Brain microvascular endothelial cell (primary cell): ENCODE data around the gene RIOK2.

Experiments
- DNase-seq: peaks from one replicate; pipeline ENCODE4 v3.0.0-alpha.2; 2020
- H3K27ac ChIP-seq: fragments of 250-450 bp; sonication (Bioruptor Pico); 2 replicates; pipeline ENCODE4 v1.5.1; 2020; ENCODE audit warnings: mild to moderate bottlenecking, moderate library complexity
- H3K27me3 ChIP-seq: fragments of 250-450 bp; sonication (Bioruptor Pico); replicated peaks from 2 replicates; pipeline ENCODE4 v1.5.1; 2020; ENCODE audit warnings: mild to moderate bottlenecking
- H3K36me3 ChIP-seq: fragments of 250-450 bp; sonication (Bioruptor Pico); replicated peaks from 2 replicates; pipeline ENCODE4 v1.5.1; 2020; ENCODE audit warnings: mild to moderate bottlenecking
- H3K4me3 ChIP-seq: 2 replicates; pipeline ENCODE4 v1.5.1; 2011; ENCODE audit warnings: low read depth, mild to moderate bottlenecking, control low read depth, low read length, moderate library complexity
- in situ Hi-C: cut with HindIII; loops from 2 replicates; pipeline ENCODE4 v1.10.0; 2017; ENCODE audit warnings: low sequenced_read_pairs, low pct_ligation_motif_present
- TF ChIP-seq, protein P1 (sequence below): IDR thresholded peaks from 2 replicates; pipeline ENCODE4 v1.5.1; 2011; ENCODE audit warnings: low read depth, mild to moderate bottlenecking, moderate library complexity, low read length, control low read depth, inconsistent platforms; ENCODE audit errors: missing control alignments

RIOK2 gene

GRCh38 chr5:97150401-97150800, 32.6 kb downstream of the RIOK2 start:
- Histone ChIP-seq H3K4me3 (no peak overlapping the region), H3K27me3 (no peaks in the 10 kb centered on the region), H3K27ac (no peak overlapping the region), H3K36me3 (no peaks in the 10 kb centered on the region)
- in situ Hi-C loops: no loop called here
- TF ChIP-seq, protein P1, sequence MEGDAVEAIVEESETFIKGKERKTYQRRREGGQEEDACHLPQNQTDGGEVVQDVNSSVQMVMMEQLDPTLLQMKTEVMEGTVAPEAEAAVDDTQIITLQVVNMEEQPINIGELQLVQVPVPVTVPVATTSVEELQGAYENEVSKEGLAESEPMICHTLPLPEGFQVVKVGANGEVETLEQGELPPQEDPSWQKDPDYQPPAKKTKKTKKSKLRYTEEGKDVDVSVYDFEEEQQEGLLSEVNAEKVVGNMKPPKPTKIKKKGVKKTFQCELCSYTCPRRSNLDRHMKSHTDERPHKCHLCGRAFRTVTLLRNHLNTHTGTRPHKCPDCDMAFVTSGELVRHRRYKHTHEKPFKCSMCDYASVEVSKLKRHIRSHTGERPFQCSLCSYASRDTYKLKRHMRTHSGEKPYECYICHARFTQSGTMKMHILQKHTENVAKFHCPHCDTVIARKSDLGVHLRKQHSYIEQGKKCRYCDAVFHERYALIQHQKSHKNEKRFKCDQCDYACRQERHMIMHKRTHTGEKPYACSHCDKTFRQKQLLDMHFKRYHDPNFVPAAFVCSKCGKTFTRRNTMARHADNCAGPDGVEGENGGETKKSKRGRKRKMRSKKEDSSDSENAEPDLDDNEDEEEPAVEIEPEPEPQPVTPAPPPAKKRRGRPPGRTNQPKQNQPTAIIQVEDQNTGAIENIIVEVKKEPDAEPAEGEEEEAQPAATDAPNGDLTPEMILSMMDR: no peak
- DNase-seq: no peak

GRCh38 chr5:97149709-97150108, 33.3 kb downstream of the RIOK2 start:
- in situ Hi-C loops: no loop called here
- Histone ChIP-seq H3K4me3 (no peak overlapping the region), H3K27ac (no peak overlapping the region), H3K36me3 (no peaks in the 10 kb centered on the region), H3K27me3 (no peaks in the 10 kb centered on the region)
- DNase-seq: no peak
- TF ChIP-seq, protein P1: no peak

- in situ Hi-C loops: no loop called here
- H3K27me3 ChIP-seq: no peaks in the 10 kb centered on the region
- DNase-seq: no peak
- TF ChIP-seq, protein P1: no peak
- no peaks in the 10 kb centered on the region for H3K36me3 ChIP-seq
- no peak overlapping the region for H3K4me3 ChIP-seq
- H3K27ac ChIP-seq: no peak overlapping the region
Observed at GRCh38 chr5:97148288-97148687, 34.8 kb downstream of the RIOK2 start.

GRCh38 chr5:97143704-97144103, 39.3 kb downstream of the RIOK2 start:
- TF ChIP-seq, protein P1: no peak
- in situ Hi-C loops: no loop called here

GRCh38 chr5:97142521-97143254, 40.4 kb downstream of the RIOK2 start, which contains the start of gene LIX1:
LIX1 (minus strand) TSS chr5:97142611; CDS start chr5:97142576, 35 bp downstream.
- H3K36me3 ChIP-seq: no peaks in the 10 kb centered on the region
- no peaks in the 10 kb centered on the region for H3K27me3 ChIP-seq
- no peak within 1 kb of the TSS for H3K27ac ChIP-seq
- no peak within 1 kb of the TSS for H3K4me3 ChIP-seq
- TF ChIP-seq, protein P1: peak; percentile 74
- peak; percentile 47 for DNase-seq
- in situ Hi-C loops: no loop called here

More at GRCh38 chr5:97143704-97144103, 39.3 kb downstream of the RIOK2 start:
- H3K27me3 ChIP-seq: no peaks in the 10 kb centered on the region
- H3K27ac ChIP-seq: no peak overlapping the region
- no peaks in the 10 kb centered on the region for H3K36me3 ChIP-seq
- H3K4me3 ChIP-seq: no peak overlapping the region
- DNase-seq: no peak

- Histone ChIP-seq H3K36me3 (no peaks in the 10 kb centered on the region), H3K4me3 (no peak overlapping the region), H3K27me3 (no peaks in the 10 kb centered on the region), H3K27ac (no peak overlapping the region)
- in situ Hi-C loops: no loop called here
- no peak for DNase-seq
- TF ChIP-seq, protein P1: no peak
Observed at GRCh38 chr5:97141539-97141938, 41.5 kb downstream of the RIOK2 start.
